NCI-H2081 treated with DMSO at 0.1 percent for 48 hours (cell line): Measurements from ENCODE around the gene AJUBA.

Experiments
- DNase-seq: peaks from one replicate; lab custom pipeline; 2025; lab: John Stamatoyannopoulos, UW

Gene AJUBA

GRCh38 chr14:22935156-22935555 is 47.2 kb downstream of the AJUBA start:
- no peak for DNase-seq

GRCh38 chr14:22932146-22932545 is 50.2 kb downstream of the AJUBA start:
- no peak for DNase-seq

DNA sequence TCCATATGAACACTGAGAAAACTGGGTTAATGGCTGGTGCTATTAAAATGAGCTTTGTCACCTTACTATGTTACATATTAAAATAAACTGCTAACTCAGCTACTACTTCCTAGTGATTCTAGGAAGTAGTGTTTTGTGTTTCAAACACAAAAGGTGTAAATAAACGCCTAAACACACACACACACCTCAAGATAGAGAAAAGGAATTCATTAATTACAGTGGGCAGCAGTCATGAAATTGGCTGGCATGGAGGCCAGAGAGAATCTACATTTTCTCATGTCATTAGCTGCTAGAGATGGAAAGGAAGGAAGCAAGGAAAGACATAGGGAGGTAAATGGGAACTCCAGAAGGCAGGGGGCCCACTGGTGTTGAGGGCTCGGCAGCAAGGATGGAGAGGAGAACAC is 52.4 kb downstream of the AJUBA start:
- DNase-seq = no peak

DNA sequence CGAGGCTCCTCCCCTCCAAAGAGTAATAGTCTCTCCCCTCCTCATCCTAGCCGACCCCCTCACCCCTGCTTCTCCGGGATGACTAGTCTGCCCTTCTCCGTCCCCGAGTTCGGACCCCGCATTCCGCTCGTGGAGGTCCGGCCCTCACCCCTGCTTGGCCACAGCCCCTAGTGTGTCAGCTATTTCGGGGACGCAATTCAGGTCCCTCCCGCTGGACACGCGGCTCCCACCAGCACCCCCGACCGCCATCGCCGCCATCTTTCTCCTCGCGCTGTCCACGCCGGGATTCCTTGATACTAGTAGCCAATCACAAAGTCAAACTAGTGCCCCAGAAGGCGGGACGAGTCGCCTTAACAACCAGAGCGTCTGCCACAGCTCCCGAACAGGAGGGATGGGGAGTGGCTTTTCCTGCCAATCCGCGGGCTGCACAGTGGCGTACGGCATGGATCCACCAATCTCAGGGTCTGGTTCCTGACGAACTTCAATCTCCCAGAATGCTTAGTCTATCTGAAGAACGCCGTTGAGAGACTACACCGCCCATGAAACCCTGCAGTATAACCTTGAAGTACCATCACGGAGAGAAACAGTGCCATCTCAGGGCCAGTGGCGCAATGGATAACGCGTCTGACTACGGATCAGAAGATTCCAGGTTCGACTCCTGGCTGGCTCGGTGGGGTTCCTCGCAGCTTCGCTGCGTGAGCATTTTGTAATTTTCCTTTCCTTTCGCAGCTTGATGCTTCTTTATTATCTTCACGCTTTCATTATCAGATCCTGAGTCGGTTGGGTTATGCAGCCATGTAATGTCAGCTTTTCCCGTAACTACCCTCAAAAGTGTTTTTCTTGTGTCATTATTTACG is 53.0 kb downstream of the AJUBA start, which contains the start of gene PRMT5:
TSS of gene PRMT5 (minus strand) at position 273 of the 857 bp plus-strand sequence. CDS start at position 258, 15 bp downstream.
- peak; percentile 98 for DNase-seq

DNA sequence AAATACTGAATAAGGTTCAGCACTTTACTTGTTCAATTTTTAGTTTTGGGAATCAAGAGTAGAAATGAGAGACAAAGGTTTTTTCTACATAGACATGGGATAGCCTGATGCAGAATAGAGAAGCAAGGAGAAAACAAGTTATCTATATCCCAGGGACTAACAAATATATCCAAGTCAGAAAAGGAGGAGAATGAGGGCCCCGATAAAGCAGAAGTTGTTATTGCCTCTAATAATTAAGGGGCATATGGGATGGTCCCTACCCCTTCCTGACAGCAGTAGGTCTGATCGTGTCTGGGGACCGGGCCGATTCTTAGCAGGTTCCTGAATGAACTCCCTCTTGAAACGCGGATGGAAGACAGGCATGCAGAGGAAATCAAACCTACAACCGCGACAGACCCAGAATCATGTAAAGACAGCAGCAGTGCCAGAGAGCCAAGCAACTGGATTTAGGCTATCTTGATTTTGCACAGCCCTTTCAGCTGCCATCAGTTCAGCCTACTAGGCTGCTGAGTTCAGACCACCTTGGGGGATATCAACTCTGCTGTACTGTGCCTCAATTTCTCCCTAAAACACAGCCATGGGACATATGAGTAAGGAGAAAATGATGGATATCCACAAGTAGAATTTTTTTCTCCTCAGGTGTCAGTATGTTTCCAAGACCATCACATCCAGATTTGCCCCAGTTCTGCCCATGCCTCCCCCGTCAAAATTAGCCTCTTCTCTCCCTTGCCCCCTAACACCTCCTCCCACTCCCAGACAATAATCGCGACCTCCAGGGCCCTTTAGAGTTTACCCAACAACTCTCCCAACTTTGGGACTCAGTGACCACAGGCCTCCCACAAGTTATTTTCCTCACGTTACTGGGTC is 53.9 kb downstream of the AJUBA start:
- DNase-seq = no peak

GRCh38 chr14:22926316-22926715 is 56.0 kb downstream of the AJUBA start:
- DNase-seq = no peak

DNA sequence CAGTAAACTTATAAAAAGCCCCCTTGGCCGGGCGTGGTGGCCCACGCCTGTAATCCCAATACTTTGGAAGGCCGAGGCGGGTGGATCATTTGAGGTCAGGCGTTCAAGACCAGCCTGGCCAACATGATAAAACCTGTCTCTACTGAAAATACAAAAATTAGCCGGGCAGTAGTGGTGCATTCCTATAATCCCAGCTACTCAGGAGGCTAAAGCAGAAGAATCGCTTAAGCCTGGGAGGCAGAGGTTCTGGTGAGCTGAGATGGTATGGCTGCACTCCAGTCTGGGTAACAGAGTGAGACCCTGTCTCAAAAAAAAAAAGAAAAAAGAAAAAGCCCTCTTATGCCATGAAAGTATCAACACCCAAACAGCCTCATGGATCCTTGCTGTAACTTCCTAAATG is 56.8 kb downstream of the AJUBA start:
- no peak for DNase-seq

- DNase-seq = no peak
Measured at GRCh38 chr14:22923746-22924145, 58.6 kb downstream of the AJUBA start.

DNA sequence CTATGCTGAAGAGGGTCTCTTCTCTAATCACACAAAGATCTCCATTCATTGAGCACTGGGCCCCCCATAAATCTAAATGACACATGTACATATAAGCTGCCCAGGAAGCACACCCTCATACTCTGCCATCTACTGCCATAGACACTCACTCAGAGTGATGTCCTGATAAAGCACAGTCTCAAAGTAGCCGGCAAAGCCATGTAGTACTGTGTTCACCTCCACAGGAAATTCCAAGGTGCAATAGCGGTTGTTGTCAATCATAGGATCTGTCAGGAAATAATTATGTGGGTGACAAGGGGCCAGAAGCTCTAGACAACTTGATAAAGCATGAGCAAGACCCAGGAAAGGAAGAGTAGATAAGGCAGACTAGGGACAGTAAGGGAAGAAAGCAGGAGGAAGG is 60.1 kb downstream of the AJUBA start:
- DNase-seq = no peak
